GM12878 (cell line): ENCODE data around the gene TRIM3. TPM values are rescaled to one million over a fixed set of nuclear protein-coding genes. Genes with fewer than 3 reads are reported as not detected.
A peak's percentile ranks its signal among the peaks of the same experiment; 100 is the strongest.

Experiments
- BCLAF1 ChIP-seq: fragments of 450-650 bp; IDR thresholded peaks from 2 replicates; pipeline ENCODE4 v1.6.1; 2017; ENCODE audit warnings: antibody characterized with exemption, mild to moderate bottlenecking, moderate library complexity
- HCFC1 ChIP-seq: fragments of 150-350 bp; IDR thresholded peaks from 2 replicates; pipeline ENCODE4 v1.6.1; 2014; ENCODE audit warnings: low read length
- KLF5 ChIP-seq: fragments of 450-650 bp; IDR thresholded peaks from 2 replicates; pipeline ENCODE4 v1.6.1; 2014; ENCODE audit warnings: mild to moderate bottlenecking; ENCODE audit not compliant: partially characterized antibody
- MTA2 ChIP-seq: fragments of 450-650 bp; IDR thresholded peaks from 2 replicates; pipeline ENCODE4 v1.6.1; 2016; ENCODE audit warnings: low read depth, mild to moderate bottlenecking, moderate library complexity
- NFYA ChIP-seq: IDR thresholded peaks from 2 replicates; pipeline ENCODE4 v1.6.1; 2011; ENCODE audit warnings: low read depth, mild to moderate bottlenecking, low read length, improper control_type of control experiment, borderline replicate concordance
- NR2F1 ChIP-seq: fragments of 450-650 bp; conservative IDR thresholded peaks from 2 replicates; pipeline ENCODE4 v1.6.1; 2017; ENCODE audit warnings: mild to moderate bottlenecking
- PRDM15 ChIP-seq: fragments of 450-650 bp; formaldehyde crosslinking; IDR thresholded peaks from 2 replicates; pipeline ENCODE4 v1.4.0; 2020; ENCODE audit warnings: mild to moderate bottlenecking, moderate library complexity
- RBBP5 ChIP-seq: fragments of 200-600 bp; sonication (generic); conservative IDR thresholded peaks from 2 replicates; pipeline ENCODE4 v1.6.1; 2016
- ZNF207 ChIP-seq: fragments of 450-650 bp; IDR thresholded peaks from 2 replicates; pipeline ENCODE4 v1.6.1; 2014; ENCODE audit warnings: antibody characterized with exemption, mild to moderate bottlenecking, borderline replicate concordance
- ZNF687 ChIP-seq: fragments of 450-650 bp; IDR thresholded peaks from 2 replicates; pipeline ENCODE4 v1.6.1; 2017; ENCODE audit warnings: mild to moderate bottlenecking, moderate library complexity
- polyA plus RNA-seq, 11 experiments: library from polyadenylated mRNA; depleted of rRNA in 4 of 11; unstranded in 6 of 11; stranded (reverse) in 5 of 11; fragments of >200 nt; fragmentation: Nextera tagmentation in 4 of 11; fragmentation: Illumina TruSeq in 1 of 11; extraction: Ambion mirVana in 4 of 11; extraction: Trizol in 1 of 11; gene quantifications; 1 replicate in 1 of 11; 2 replicates in 10 of 11; pipeline versions ENCODE4 v1.2.1 to v1.2.3, GENCODE V29; 2011 to 2016; ENCODE audit warnings: inconsistent platforms in 2 of 11, missing spikeins in 2 of 11, low read depth in 1 of 11
- total RNA-seq, 4 experiments: library from RNA; depleted of rRNA in 3 of 4; stranded (reverse); fragments of >200 nt in 3 of 4; fragmentation: Illumina TruSeq in 1 of 4; extraction: Trizol in 1 of 4; gene quantifications; 2 replicates each; pipeline versions ENCODE4 v1.2.1 to v1.2.3, GENCODE V29; 2013 to 2021
- TF ChIP-seq, protein P1 (sequence below): IDR thresholded peaks from 2 replicates; pipeline ENCODE4 v1.6.1; 2012; ENCODE audit warnings: low read depth, low read length, improper control_type of control experiment
- TF ChIP-seq, protein P2 (sequence below): fragments of 150-350 bp; IDR thresholded peaks from 2 replicates; pipeline ENCODE4 v1.6.1; 2014; ENCODE audit warnings: mild to moderate bottlenecking, low read depth, low read length
- TF ChIP-seq, protein P3 (sequence below): fragments of 450-650 bp; IDR thresholded peaks from 2 replicates; pipeline ENCODE4 v1.6.1; 2016; ENCODE audit warnings: mild to moderate bottlenecking

The TRIM3 gene
- total and polyA plus RNA-seq, 10 of the 15 experiments (the other 5 are each of a cell fraction or from before 2014, with no cell fraction given): 0.34 to 11.8 (median 4.8) TPM

- TF ChIP-seq ZNF687 (0 out of 2 replicates have a peak, but pooled peaks have one; percentile 16), MTA2 (no peak), ZNF207 (no peak), NFYA (no peak), KLF5 (no peak), BCLAF1 (no peak), RBBP5 (no peak), HCFC1 (no peak), NR2F1 (no peak; the same call in 1 of the 2 replicates), PRDM15 (CRISPR knock-in tag) (no peak)
- TF ChIP-seq, protein P1, sequence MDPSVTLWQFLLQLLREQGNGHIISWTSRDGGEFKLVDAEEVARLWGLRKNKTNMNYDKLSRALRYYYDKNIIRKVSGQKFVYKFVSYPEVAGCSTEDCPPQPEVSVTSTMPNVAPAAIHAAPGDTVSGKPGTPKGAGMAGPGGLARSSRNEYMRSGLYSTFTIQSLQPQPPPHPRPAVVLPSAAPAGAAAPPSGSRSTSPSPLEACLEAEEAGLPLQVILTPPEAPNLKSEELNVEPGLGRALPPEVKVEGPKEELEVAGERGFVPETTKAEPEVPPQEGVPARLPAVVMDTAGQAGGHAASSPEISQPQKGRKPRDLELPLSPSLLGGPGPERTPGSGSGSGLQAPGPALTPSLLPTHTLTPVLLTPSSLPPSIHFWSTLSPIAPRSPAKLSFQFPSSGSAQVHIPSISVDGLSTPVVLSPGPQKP: no peak
- TF ChIP-seq, protein P2, sequence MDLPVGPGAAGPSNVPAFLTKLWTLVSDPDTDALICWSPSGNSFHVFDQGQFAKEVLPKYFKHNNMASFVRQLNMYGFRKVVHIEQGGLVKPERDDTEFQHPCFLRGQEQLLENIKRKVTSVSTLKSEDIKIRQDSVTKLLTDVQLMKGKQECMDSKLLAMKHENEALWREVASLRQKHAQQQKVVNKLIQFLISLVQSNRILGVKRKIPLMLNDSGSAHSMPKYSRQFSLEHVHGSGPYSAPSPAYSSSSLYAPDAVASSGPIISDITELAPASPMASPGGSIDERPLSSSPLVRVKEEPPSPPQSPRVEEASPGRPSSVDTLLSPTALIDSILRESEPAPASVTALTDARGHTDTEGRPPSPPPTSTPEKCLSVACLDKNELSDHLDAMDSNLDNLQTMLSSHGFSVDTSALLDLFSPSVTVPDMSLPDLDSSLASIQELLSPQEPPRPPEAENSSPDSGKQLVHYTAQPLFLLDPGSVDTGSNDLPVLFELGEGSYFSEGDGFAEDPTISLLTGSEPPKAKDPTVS: no peak
- TF ChIP-seq, protein P3, sequence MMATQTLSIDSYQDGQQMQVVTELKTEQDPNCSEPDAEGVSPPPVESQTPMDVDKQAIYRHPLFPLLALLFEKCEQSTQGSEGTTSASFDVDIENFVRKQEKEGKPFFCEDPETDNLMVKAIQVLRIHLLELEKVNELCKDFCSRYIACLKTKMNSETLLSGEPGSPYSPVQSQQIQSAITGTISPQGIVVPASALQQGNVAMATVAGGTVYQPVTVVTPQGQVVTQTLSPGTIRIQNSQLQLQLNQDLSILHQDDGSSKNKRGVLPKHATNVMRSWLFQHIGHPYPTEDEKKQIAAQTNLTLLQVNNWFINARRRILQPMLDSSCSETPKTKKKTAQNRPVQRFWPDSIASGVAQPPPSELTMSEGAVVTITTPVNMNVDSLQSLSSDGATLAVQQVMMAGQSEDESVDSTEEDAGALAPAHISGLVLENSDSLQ: no peak
These were observed at the start of gene TRIM3 (continued) for GRCh38 chr11:6473451-6474412.
